Measurements from ENCODE around the gene CAPG. TPM values are rescaled to one million over a fixed set of nuclear protein-coding genes. Genes with fewer than 3 reads are reported as not detected.
A peak's percentile ranks its signal among the peaks of the same experiment; 100 is the strongest.

The CAPG gene
- total and polyA plus RNA-seq, 2 experiments from 2014 or later = 13.0 to 14.0 TPM

DNA sequence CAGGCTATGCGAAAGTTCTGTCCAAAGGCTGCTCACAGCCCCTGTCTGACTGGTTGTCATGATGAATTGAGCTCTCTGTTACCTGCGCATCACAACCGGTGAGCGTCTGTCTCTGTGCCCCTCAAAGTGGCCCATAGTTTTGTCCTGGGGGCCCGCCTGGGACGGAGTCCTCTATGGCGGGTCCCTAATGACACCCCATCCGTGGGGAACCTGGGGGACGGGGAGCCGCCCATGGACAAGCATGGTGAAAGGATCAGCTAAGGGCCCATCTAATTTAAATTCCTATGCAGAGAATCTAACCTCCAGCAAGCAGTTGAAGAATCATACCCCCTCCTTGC, 55.1 kb downstream of the CAPG start:
- TF ChIP-seq, protein P1, sequence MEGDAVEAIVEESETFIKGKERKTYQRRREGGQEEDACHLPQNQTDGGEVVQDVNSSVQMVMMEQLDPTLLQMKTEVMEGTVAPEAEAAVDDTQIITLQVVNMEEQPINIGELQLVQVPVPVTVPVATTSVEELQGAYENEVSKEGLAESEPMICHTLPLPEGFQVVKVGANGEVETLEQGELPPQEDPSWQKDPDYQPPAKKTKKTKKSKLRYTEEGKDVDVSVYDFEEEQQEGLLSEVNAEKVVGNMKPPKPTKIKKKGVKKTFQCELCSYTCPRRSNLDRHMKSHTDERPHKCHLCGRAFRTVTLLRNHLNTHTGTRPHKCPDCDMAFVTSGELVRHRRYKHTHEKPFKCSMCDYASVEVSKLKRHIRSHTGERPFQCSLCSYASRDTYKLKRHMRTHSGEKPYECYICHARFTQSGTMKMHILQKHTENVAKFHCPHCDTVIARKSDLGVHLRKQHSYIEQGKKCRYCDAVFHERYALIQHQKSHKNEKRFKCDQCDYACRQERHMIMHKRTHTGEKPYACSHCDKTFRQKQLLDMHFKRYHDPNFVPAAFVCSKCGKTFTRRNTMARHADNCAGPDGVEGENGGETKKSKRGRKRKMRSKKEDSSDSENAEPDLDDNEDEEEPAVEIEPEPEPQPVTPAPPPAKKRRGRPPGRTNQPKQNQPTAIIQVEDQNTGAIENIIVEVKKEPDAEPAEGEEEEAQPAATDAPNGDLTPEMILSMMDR (IDR thresholded peaks at IDR 0.05; ENCODE audit: low read depth, low read length) = no peak
- Histone ChIP-seq H3K4me3 (peak overlapping the region; percentile 51), H3K27me3 (no peaks in the 10 kb centered on the region), H3K4me1 (ENCODE audit: low read depth) (no peaks in the 10 kb centered on the region), H3K36me3 (peaks cover 4% of the 10 kb centered on the region), H3K9me3 (ENCODE audit: low read depth) (no peaks in the 10 kb centered on the region), H3K27ac (peak overlapping the region; percentile 61)
- peak in 1 of 2 donors; percentile 5 for DNase-seq (ENCODE audit: low read depth in 1 of 2, low spot score in 1 of 2)

DNA sequence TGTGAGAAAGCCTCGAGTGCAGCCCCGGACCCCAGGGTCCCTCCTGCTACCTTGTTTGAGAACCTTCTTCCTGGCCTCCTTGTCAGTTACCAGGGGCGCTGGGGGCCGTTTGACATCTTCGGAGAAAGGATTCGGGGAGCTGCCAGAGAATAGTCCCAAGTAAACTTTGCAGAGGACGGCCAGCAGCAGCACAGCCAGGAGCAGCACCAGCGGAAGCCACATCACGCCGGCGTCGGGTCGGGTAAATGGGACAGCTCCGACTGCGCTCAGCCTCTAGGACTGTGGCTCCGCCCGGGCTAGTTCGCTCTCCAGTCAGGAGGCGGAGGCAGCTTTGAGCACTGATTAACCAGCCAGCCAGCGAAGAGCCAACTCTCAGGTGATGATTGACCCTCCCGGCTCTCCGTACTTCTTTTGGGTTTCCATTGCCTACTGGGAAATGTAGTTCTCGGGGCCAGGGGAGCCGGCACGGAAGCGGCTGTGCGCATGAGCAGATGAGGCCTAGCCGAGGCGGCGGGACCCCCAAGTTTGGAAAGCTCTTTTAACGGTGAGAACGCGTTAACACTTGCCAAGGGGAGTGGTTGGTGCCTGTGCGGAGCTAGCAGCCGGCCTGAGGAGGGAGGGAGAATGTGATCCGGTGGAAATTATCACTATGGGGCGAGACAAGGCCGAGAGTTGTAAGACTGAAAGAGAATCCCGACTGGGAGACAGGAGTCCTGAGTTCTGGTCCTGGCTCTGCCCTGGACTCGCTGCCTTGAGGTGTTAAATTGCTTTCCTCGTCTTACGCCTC, 55.7 kb downstream of the CAPG start, which contains the start of the genes ELMOD3 and RETSAT:
TSS of gene ELMOD3 (plus strand) at position 484 of the 787 bp plus-strand sequence. CDS start 2,430 bp downstream, outside the sequence.
TSS of gene RETSAT (minus strand) at position 243 of the 787 bp plus-strand sequence. CDS start at position 222, 21 bp downstream.
- peak within 1 kb of the TSS; percentile 65 for H3K27ac ChIP-seq

DNA sequence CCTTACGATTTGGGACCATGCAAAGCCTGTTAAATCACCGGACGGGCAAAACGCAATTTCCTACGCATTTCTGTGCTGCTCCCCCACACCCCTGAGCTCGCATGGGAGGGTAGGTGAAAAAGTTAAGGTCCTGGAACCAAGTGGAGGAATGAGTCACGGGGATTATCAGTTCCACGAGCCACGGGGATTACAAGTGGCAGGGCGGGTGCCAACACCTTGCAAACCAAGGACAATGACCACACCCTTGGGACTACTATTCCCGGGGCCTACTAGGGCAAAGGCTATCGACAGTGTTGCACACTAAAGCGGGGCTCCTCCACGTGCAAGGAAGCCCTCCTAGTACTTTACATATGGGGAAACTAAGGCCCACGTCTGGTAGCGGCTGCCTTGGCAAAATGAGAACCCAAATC, 56.3 kb downstream of the CAPG start:
- no peaks in the 10 kb centered on the region for H3K9me3 ChIP-seq (ENCODE audit: low read depth)
- TF ChIP-seq, protein P1 (IDR thresholded peaks at IDR 0.05; ENCODE audit: low read depth, low read length) = no peak
- peak in 1 of 2 donors; percentile 37 for DNase-seq (ENCODE audit: low read depth in 1 of 2, low spot score in 1 of 2)
- H3K27ac ChIP-seq = peak overlapping the region; percentile 65
- no peaks in the 10 kb centered on the region for H3K4me1 ChIP-seq (ENCODE audit: low read depth)
- H3K27me3 ChIP-seq = no peaks in the 10 kb centered on the region
- peaks cover 3% of the 10 kb centered on the region for H3K36me3 ChIP-seq
- peak overlapping the region; percentile 51 for H3K4me3 ChIP-seq

More for the DNA sequence above, 55.7 kb downstream of the CAPG start, which contains the start of the genes ELMOD3 and RETSAT:
- Histone ChIP-seq H3K4me1 (ENCODE audit: low read depth) (no peaks in the 10 kb centered on the region), H3K36me3 (peaks cover 4% of the 10 kb centered on the region), H3K27me3 (no peaks in the 10 kb centered on the region), H3K9me3 (ENCODE audit: low read depth) (no peaks in the 10 kb centered on the region), H3K4me3 (peak within 1 kb of the TSS; percentile 51)
- TF ChIP-seq, protein P1 (IDR thresholded peaks at IDR 0.05; ENCODE audit: low read depth, low read length) = no peak
- peak; percentile 99 for DNase-seq (ENCODE audit: low read depth in 1 of 2, low spot score in 1 of 2)

DNA sequence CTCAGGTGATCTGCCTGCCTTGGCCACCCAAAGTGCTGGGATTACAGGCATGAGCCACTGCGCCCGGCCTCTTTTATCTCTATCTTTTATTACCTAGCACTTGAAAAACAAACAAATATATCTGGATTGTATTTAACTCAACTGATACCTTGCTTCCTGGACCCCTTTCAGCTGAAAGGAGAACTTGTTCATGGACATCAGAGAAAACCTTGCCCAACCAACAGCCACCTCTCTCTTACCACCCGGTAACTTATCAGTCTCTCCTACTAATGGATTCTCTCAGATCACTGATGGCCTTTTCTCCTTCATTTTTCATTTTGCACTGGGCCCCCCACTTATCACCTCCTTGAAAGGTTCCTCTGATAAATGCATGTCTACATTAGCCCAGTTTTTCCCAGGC, 62.6 kb downstream of the CAPG start:
- TF ChIP-seq, protein P1 (IDR thresholded peaks at IDR 0.05; ENCODE audit: low read depth, low read length) = no peak
- H3K4me3 ChIP-seq = no peak overlapping the region
- H3K9me3 ChIP-seq (ENCODE audit: low read depth) = no peaks in the 10 kb centered on the region
- H3K36me3 ChIP-seq = no peaks in the 10 kb centered on the region
- H3K27ac ChIP-seq = no peak overlapping the region
- no peak for DNase-seq (ENCODE audit: low read depth in 1 of 2, low spot score in 1 of 2)
- no peaks in the 10 kb centered on the region for H3K27me3 ChIP-seq
- H3K4me1 ChIP-seq (ENCODE audit: low read depth) = no peaks in the 10 kb centered on the region

Other genes starting within 250 kb of the CAPG start
- 36.6 and 56.1 TPM in 2 replicates for gene TGOLN2, start 82.4 kb downstream of the CAPG start, total RNA-seq
- gene TGOLN2, start 82.4 kb downstream of the CAPG start, polyA plus RNA-seq = 20.1 and 26.6 TPM in 2 replicates
- 11.6 and 17.6 TPM in 2 replicates for gene RETSAT, start 55.8 kb downstream of the CAPG start, total RNA-seq
- 5.7 and 15.6 TPM in 2 replicates for gene RETSAT, start 55.8 kb downstream of the CAPG start, polyA plus RNA-seq
- 18.9 and 20.9 TPM in 2 replicates for gene ELMOD3, start 55.6 kb downstream of the CAPG start, total RNA-seq
- 23.5 and 30.1 TPM in 2 replicates for gene ELMOD3, start 55.6 kb downstream of the CAPG start, polyA plus RNA-seq
- gene SH2D6, start 8.3 kb upstream of the CAPG start, total RNA-seq = not detected in 2 replicates
- gene SH2D6, start 8.3 kb upstream of the CAPG start, polyA plus RNA-seq = 1.5 TPM in 1 of 2 replicates, not detected in the other
- 116 and 225 TPM in 2 replicates for gene MAT2A, start 128.8 kb upstream of the CAPG start, total RNA-seq
- gene MAT2A, start 128.8 kb upstream of the CAPG start, polyA plus RNA-seq = 405 and 489 TPM in 2 replicates
- gene GGCX, start 151.1 kb upstream of the CAPG start, total RNA-seq = 18.6 and 24.3 TPM in 2 replicates
- 32.0 and 33.5 TPM in 2 replicates for gene GGCX, start 151.1 kb upstream of the CAPG start, polyA plus RNA-seq
- 8.3 and 15.7 TPM in 2 replicates for gene VAMP8, start 167.2 kb upstream of the CAPG start, total RNA-seq
- 39.4 and 60.9 TPM in 2 replicates for gene VAMP8, start 167.2 kb upstream of the CAPG start, polyA plus RNA-seq
- 6.7 and 7.7 TPM in 2 replicates for gene VAMP5, start 174.1 kb upstream of the CAPG start, total RNA-seq
- gene VAMP5, start 174.1 kb upstream of the CAPG start, polyA plus RNA-seq = 19.1 and 28.1 TPM in 2 replicates
- 152 and 241 TPM in 2 replicates for gene RNF181, start 185.4 kb upstream of the CAPG start, total RNA-seq
- 276 and 328 TPM in 2 replicates for gene RNF181, start 185.4 kb upstream of the CAPG start, polyA plus RNA-seq
- gene TMEM150A, start 192.3 kb upstream of the CAPG start, total RNA-seq = 14.2 and 18.9 TPM in 2 replicates
- gene TMEM150A, start 192.3 kb upstream of the CAPG start, polyA plus RNA-seq = 31.8 and 34.0 TPM in 2 replicates
- gene C2orf68, start 201.7 kb upstream of the CAPG start, total RNA-seq = 32.6 and 35.5 TPM in 2 replicates
- 37.4 and 52.0 TPM in 2 replicates for gene C2orf68, start 201.7 kb upstream of the CAPG start, polyA plus RNA-seq
- gene USP39, start 205.8 kb upstream of the CAPG start, total RNA-seq = 110 and 187 TPM in 2 replicates
- 56.0 and 56.6 TPM in 2 replicates for gene USP39, start 205.8 kb upstream of the CAPG start, polyA plus RNA-seq

Data from cardiac muscle cell (in vitro differentiated cells and primary cell).